ENCODE results near the gene HBP1.

DNA sequence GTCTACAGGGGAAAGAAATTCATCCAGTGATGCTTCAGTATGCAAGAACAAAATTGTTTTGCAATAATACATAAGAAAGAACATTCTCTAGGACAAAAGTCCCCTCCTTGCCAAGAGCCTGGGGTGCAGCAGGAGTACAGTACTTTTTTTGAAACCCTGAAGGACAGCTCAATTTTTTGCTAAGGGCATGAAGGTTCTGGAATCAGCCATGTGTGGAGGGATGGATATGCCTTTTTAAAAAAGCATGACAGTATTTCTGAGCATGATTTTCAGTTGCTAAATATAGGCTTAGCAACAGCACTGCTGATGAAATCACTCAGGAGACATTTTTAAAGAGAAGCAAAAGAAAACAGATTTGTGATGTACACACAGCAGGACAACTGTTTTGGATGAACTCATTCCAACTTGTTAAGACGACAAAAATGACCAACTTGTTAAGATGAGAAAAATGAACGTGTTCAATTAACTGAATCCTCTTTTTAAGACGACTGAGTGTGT, 39.3 kb downstream of the HBP1 start:
- TF ChIP-seq, protein P1, sequence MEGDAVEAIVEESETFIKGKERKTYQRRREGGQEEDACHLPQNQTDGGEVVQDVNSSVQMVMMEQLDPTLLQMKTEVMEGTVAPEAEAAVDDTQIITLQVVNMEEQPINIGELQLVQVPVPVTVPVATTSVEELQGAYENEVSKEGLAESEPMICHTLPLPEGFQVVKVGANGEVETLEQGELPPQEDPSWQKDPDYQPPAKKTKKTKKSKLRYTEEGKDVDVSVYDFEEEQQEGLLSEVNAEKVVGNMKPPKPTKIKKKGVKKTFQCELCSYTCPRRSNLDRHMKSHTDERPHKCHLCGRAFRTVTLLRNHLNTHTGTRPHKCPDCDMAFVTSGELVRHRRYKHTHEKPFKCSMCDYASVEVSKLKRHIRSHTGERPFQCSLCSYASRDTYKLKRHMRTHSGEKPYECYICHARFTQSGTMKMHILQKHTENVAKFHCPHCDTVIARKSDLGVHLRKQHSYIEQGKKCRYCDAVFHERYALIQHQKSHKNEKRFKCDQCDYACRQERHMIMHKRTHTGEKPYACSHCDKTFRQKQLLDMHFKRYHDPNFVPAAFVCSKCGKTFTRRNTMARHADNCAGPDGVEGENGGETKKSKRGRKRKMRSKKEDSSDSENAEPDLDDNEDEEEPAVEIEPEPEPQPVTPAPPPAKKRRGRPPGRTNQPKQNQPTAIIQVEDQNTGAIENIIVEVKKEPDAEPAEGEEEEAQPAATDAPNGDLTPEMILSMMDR (IDR thresholded peaks at IDR 0.05; ENCODE audit: poor library complexity, severe bottlenecking), result no peak
- no peak for TF ChIP-seq POLR2AphosphoS5 (IDR thresholded peaks at IDR 0.05)
- TF ChIP-seq EP300 (conservative IDR thresholded peaks at IDR 0.05; ENCODE audit: poor library complexity, severe bottlenecking), result no peak
- TF ChIP-seq MXI1 (conservative IDR thresholded peaks at IDR 0.05; ENCODE audit: poor library complexity, severe bottlenecking), result no peak
- TF ChIP-seq SMC3 (conservative IDR thresholded peaks at IDR 0.05; ENCODE audit: poor library complexity), result no peak

Measured in neural cell (in vitro differentiated cells).